NCI-H146 (cell line): Measurements from ENCODE around the gene ADAMTS17.

Experiments used
- DNase-seq: peaks from one replicate; lab custom pipeline; 2025; lab: John Stamatoyannopoulos, UW

ADAMTS17 gene

DNA sequence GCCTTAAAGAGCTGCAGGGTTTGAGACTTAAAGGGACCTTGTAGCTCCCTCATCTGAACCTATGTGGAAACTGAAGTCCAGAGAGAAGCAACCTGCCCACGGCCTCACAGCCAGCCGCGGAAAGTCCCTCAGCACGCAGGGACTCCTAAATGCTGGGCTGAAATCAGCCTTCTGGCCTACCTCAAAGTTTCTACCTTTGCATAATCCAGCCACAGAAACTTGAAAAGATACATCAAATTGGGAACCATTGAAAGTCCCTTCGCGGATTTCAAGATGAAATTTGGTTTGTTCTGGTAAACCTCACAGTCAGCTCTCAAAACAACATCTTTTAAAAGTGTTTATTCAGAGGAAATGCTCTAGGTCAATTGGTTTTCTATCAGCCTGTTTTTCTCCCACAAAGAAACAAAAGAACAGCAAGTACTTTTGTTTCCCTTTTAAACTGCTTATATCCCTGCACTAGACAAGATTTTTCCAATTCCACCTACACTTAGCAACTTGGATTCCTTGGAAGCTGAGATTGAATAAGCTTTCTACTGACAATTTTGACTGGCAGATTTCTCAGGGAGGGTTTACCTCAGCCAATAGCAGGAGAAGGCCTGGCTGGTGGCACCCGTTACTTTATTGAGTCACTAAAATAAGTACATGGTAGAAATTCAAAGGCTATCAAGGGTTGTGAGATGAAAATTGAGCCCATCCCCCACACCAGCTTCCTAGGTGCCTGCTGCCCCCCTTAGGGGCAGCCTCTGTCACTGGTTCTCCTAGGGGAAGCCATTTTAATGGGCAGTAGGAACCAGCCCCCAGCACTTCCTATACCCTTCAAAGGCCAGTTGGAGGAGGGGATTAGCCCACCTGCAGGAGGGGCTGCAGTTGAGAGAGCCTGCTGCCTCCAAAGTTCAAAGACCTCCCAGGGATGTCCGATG, 171.2 kb downstream of the ADAMTS17 start:
- no peak for DNase-seq

DNA sequence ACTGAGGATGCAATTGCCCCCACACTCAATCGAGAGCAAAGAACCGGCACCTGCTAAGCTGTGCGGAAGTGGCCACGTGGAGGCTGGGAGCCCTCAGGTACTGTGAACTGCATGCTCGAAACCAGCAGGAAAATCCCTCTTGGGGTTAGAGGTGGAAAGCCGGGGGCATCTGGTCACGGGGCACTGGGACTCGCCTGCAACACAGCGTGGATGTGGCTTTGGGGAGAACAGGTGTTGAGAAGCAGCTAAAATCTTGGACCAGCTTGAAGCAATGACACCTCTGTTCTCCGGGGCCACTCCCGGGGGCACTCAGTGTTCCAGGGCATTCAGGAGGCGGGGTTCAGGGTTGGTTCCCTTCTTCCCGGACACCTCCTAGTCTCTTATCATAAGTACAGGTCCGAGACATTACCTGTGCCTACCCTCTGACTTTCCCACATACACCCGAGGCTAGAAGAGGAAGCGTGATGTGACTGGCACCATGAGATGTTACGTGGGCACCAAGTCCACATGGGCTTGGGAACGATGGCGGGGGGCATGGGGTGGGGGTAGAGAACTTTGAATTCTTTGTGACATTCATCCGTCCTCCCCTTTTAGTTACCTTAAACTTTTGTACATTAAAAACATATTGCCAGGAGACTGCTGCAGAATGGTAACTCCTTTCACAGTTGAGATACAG, 172.0 kb downstream of the ADAMTS17 start:
- no peak for DNase-seq

DNA sequence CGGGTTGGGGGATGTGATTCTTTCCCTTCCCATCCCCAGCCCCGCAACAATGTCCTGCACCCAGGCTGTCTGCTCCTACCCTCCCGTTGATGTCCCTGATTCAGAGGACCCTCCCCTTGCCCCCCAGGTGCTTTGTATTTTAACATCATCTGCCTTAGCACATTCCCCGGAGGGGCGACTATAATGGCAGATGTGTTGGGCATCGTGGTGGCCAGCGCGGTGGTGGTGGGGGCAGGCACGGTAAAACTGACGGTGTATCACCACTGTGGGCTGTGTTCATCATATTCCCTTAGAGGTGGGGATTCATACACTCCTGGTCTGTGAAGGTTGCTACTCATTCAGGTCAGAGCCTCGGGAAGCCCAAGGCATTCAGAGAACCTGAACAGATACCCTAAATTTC, 173.0 kb downstream of the ADAMTS17 start:
- no peak for DNase-seq

DNA sequence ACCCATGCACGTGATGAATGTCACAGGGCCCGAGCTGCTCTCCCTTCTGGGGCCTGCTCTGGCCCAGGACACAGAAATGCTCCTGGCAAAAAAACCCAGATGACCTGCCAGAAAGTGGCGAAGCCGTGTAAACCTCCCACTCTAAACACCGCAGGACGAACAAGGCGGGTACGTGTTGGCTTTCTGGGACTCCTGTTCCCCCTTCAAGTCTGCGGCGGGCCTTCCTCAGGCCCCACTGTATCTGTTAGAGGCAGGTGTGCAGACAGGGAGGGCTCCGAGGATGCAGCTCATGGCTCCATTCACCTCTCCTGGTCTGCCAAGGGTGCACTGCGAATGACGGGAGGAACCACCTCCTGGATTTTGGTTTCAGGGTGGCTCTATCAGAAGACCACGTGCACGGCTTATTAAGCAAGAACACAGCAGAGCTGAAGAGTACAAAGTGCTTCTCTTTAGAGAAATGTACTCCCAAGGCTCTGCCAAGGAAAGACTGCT, 173.8 kb downstream of the ADAMTS17 start:
- no peak for DNase-seq

DNA sequence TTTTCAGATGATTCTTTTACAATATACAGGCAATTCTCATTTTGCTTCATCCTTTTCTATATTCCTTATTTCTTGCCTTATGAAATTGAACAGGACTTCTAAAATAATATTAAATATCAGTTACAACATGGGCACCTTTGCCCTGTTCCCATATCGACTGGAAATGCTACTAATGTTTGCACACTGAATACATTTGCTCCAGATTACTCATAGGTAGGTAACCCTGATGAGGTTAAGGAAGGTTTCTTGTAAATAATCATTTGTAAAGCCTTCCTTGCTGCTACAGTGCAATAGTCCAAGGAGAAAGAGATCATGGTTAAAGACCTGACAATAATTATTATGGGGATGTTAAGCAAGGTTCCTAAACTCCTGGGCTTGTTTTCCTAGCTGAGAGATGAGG, 175.5 kb downstream of the ADAMTS17 start:
- no peak for DNase-seq

DNA sequence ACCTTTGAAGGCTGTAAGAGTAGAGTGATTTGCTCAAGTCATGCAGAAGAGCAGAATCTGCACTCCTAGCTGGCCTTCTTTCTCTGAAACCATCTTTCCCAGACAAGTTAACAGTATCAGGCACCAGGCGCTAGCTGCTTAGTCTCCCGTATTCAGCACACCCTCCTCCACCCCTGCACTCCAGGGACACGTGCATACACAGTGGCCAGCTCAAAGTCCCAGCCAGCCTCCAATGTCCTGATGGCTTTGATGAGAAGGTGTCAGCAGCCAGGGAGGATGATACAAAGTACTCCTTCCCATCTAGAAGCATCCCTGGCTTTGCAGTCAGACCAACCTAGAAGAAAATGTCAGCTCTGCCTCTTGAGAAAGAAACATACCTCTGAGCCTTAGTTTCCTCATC, 177.8 kb downstream of the ADAMTS17 start:
- no peak for DNase-seq

DNA sequence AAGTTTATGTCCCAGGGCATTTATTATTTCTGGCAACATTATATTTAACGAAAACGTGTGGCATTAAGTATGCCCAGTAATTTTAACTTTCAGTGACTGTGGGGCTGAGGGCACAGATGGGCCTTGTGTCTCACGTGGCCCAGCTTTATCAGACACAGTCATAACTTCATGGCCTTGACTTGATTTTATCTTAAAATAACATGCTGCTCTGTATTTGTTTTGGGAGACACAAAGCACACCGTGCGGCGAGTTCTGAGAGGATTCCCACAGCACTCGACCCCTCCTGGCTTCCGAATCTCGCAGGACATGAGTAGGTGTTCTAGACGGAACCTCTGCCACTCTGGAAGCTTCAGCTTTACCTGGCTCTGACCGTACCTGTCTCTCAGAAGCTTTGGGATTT, 180.8 kb downstream of the ADAMTS17 start:
- no peak for DNase-seq

DNA sequence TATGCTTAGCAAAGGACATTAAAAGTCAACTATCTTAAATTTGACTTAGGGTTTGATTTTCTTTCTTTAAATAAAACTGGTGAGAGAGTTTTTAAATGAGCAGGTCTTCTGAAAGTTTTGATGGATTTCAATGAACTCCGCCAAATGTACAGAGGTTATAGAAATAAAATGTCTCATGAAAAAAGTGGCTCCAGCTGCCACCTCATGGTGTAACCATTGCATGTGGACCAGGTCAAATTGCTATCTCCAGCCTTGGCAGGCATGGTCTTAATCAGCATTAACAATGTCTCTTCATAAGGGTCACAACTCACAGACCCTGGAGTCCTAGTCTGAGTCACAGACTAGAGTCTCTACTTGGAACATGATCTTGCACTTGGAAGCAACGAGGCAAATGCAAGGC, 182.3 kb downstream of the ADAMTS17 start:
- no peak for DNase-seq

DNA sequence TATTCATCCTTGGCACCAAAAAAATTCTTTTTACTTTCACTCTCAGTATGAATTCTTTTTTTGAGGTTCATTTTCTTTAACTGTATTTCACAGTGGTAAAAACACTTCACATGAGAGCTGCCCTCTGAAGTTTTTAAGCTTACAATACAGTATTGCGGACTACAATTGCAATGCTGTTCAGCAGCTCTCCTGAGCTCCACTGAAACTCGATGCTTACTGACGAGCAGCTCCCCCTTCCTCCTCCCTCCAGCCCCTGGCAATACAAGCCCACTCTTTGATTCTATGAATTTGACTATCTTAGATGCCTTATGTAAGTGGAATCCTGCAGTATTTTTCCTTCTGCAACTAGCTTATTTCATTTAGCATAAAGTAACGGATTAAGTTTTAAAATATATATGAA, 183.4 kb downstream of the ADAMTS17 start:
- no peak for DNase-seq

DNA sequence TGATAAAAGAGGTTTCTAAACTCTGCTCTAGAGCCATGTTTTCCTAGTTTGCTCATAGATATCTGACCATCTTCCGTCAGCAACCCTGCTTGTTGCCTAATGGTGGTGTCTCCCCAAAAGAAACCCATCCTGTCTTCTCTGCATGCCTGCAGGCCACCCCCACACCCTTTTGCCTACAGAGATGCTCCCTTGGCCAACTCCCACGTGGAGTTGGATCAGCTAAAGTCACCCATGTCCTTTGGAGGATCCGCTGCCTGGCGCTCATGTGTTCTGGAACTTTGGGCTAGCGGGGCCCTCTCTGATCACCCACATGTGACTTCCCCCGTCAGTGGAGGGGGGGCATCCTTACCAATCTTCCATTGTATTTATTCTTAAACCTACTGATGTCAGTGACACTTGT, 185.6 kb downstream of the ADAMTS17 start:
- DNase-seq, result no peak

DNA sequence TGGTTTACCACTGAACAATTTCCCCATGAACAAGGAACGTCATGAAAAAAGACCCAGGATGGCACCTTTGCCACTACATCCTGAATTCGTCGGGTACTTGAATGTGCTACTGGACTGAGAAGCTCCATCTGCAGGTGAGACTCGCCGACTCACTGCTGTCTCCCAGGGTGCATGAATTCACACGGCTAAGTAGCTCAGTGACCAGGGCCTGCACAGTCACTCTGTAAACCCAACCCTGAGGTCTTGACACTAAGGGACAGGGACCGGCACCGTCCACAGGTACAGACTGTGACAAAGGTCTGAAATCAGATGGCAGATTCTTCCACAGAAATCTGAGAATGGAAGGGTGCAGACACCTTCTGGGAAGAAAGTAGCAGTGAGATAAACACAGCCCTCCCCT, 187.4 kb downstream of the ADAMTS17 start:
- DNase-seq, result no peak

DNA sequence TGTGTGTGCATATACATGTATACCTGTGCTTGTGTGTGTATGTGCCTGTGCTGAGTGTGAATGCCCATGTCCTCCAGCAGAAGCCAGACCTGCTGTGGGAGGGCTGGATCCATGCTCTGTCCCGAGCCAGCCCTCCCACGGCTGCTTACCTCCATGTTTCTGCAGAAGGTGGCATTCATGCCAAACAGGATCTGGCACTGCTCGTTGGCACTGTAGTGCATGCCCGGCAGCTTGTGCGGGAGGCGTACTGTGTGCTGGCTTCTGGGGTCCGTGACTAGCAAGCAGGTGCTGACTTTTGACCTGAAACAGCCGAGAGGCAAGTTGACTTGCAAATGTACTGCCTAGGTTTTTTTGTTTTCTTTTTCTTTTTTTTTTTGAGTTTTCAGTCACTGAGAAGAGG, 189.3 kb downstream of the ADAMTS17 start:
- DNase-seq, result no peak

DNA sequence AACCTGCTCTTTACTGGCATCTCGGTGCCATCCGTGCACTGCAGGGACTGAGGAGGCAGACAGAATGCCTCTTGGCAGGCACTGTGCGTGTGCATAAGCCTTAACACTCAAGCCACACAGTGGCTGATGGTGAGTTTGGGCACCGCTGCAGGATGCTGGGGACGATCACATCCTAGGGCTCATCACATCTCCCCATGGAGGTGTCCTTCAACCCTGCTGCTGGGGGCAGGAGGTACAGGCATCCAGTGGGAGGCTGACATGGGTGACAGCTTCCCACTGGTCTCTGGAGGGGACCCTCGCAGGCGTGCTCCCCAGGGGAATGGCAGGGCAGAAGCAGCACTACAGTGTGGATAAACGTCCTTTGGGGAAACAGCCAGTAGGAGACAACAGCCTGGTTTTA, 190.9 kb downstream of the ADAMTS17 start:
- DNase-seq, result no peak

DNA sequence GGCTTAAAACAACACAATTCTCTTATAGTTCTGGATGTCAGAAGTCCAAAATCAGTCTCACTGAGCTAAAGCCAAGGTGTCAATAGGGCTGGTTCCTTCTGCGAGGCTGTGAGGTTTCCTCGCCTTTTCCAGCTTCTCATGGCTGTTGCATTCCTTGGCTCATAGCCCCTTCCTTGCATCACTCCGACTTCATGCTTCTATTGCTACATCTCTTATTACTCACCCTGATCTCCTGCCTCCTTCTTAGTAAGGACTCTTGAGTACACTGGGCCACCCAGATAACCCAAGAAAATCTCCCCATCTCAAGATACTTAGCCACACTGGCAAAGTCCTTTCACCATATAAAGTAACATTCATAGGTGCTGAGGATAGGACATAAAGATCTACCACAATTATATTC, 193.9 kb downstream of the ADAMTS17 start:
- no peak for DNase-seq

DNA sequence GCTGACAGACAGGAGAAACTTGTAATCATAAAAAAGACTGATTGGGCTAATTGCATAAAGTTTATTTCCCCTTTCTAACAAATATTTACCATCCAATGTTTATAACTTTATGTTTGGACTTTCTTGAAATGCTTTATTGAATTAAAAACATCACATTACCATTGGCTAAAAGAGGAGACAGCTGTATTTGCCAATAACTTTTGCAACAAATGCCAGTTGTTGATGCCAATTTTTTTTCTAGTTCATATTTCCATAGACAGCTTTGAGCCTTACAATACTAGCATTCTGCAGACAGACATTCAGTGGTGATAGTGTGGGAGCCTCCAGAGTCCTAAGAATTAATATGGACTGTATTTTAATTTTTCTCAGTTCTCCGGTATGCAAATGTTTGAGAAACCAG, 198.4 kb downstream of the ADAMTS17 start:
- no peak for DNase-seq

DNA sequence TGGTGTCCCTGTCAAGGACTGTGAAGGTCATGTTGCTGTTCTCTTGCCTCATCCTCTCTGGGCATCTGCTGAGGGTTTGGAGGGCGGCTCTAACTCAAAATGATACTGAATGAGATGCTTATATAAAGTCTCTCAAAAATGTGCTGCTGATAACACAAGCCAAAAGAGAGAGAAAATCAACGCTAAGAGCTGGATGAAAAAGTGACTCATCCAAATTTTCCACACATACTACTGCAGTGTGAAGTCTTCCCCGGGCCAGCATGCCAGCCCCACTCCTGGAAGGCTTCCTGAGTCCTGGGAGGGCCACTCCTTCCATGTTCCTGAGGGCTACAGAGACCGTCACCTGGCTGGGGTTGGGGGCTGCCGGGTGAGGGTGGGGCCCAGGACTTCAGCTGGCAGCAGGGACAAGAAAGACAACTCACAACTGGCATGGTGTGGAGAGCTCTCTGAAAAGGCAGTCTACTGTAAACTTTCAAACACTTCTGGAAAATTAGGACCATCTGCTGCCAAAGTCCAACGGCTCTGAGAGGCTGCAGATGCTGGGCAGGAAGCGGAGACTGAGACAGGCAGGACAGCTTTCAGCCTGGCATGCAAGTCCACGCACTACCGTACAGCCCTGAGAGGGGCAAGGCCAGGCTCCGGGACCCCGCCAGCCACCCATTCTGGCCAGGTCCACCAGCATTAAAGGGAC, 200.3 kb downstream of the ADAMTS17 start:
- no peak for DNase-seq

DNA sequence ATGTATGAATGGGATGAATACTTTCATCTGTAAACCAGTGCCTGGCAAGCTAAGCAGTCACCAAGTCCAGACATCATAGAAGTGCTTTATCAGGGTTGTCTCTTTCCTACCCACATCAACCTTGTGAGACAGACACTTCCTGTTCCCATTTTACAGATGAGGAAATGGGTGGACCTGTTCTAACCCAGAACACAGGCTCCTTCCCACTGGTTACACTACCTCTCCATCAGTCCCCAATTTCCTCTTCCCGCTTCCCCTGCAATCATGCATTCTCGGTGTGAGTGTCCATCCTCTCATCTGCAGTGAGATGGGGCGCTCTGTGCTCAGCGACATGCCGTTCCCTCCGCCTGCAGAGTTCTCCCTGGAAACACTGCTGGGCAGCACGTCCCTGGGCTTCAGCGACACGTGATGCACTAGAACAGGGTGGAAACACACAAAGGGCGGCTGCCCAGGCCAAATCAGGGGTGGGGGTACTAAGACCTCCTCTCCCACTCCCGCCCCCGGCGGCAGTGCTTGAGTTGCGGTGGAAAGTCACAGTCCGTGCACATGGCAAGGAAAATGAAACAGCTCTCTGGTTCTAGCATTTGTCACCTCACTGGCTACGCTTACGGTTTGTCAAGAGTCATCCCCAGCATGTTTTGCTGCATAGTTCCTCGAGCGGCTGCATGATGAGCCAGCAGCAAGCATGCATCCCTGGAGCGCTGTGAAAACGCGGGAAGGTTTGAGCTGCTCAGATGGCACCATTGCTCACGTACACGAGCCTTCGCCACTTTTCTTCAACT, 201.1 kb downstream of the ADAMTS17 start:
- DNase-seq, result no peak

DNA sequence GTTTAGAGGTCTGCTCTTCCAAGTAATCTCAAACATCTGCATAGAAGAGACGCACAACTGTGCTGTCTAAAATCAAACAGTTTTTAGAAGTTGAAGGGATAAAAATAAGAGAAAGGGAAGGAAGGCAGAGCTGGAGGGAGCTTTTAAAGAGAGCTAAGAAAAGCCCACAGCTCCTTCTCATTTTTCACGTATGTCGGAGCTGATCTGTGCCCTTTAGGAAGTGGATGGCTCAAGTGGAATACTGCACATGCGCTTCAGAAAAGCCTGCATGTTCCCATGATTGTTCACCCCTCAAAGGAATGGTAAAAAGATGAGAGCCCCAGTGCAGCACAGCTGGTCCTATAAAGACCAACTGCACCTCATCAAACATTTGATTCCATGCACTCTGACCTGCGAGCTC, 207.2 kb downstream of the ADAMTS17 start:
- no peak for DNase-seq

DNA sequence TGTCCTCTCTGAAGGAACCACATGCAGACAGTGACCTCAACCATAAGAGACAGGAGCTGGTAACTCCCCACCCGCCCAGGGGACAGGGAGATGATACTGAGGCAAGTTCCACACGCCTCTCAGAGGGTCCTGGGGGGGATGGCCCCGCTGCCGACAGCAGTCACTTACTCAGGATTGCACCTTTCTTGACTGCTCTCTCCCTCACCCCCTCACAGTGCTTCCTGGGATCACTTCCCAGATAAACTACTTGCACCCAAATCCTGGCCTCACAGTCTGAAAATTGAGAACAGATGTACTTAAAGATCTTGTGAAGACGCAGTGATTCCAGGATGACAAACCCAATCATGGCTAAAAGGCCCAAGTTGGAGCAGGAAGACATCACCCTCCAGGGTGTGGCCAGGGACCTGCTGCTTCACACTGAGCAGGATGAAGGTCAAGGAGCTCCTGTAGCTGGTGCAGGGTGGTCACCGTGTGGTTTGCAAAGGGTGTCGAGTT, 207.6 kb downstream of the ADAMTS17 start:
- DNase-seq, result no peak

DNA sequence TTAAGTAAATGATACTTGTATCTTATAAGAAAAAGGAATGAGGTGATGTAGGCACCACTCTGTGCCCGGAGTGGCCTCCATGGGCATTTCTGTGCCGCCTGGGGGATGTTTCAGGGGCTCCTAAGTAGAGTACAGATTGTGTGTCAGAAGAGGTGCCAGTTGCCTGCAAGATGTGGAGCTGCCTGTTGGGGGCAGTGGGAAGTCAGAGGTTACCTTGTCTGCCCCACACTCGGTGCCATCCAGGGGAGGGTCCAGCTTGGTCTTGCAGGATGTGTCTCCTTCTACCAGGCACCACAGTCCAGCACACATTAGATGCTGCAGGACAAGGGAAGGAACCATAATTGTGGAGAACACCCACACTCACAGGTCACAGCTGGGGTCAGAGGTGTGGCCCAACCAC, 208.8 kb downstream of the ADAMTS17 start:
- DNase-seq, result no peak

DNA sequence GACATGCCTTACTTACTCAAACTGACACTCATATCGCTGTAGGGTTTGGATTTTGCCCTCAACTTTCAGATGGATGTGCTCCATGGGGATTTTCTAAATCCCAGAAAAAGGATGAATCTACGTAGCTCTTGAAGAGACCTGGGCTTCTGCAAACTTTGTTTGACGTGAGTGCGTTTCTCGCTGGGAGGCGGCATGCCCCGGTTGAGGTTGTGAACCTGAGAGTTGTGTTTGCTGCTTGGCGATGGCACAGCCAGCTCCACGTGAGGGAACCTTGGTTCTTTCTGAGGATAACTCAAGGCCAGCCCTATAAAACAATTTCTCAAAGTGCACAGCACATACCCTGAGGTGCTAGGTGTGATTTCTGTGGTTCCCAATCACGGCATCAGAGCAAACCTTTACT, 209.5 kb downstream of the ADAMTS17 start:
- no peak for DNase-seq
